ENCODE results near the gene THSD4.

Gene THSD4

GRCh38 chr15:71511796-71512681 lies 396.8 kb downstream of the THSD4 start:
- H3K9me3 ChIP-seq (ENCODE audit: low read length), result no peaks in the 10 kb centered on the region
- no peak overlapping the region for H3K4me3 ChIP-seq (ENCODE audit: low read depth, low read length, poor library complexity, severe bottlenecking)
- H3K9ac ChIP-seq (ENCODE audit: low read length), result no peak overlapping the region
- no peak overlapping the region for H3K4me2 ChIP-seq (ENCODE audit: low read length)
- no peaks in the 10 kb centered on the region for H3F3A ChIP-seq (ENCODE audit: insufficient read depth, low read length)
- H3K27me3 ChIP-seq (ENCODE audit: insufficient read depth, low read length), result no peaks in the 10 kb centered on the region
- H4K20me1 ChIP-seq (ENCODE audit: insufficient read depth, low read length), result no peaks in the 10 kb centered on the region
- H3K79me2 ChIP-seq (ENCODE audit: insufficient read depth, low read length), result no peaks in the 10 kb centered on the region
- H3K27ac ChIP-seq (ENCODE audit: low read depth, low read length, poor library complexity, severe bottlenecking), result no peak overlapping the region
- no peaks in the 10 kb centered on the region for H3K36me3 ChIP-seq (ENCODE audit: insufficient read depth, low read length)
- TF ChIP-seq EZH2 (IDR thresholded peaks at IDR 0.05; ENCODE audit: borderline replicate concordance, low read length), result no peak
- TF ChIP-seq CTCF (IDR thresholded peaks at IDR 0.05; ENCODE audit: low read length), result no peak
- no peak overlapping the region for H2AFZ ChIP-seq (ENCODE audit: low read length)
- H3K9me2 ChIP-seq (ENCODE audit: low read depth, low read length), result no peaks in the 10 kb centered on the region
- no peaks in the 10 kb centered on the region for H3K4me1 ChIP-seq (ENCODE audit: insufficient read depth, low read length, severe bottlenecking)

GRCh38 chr15:71512682-71513006 lies 397.4 kb downstream of the THSD4 start:
- no peak overlapping the region for H2AFZ ChIP-seq (ENCODE audit: low read length)
- no peaks in the 10 kb centered on the region for H3F3A ChIP-seq (ENCODE audit: insufficient read depth, low read length)
- no peaks in the 10 kb centered on the region for H3K9me3 ChIP-seq (ENCODE audit: low read length)
- H4K20me1 ChIP-seq (ENCODE audit: insufficient read depth, low read length), result no peaks in the 10 kb centered on the region
- no peaks in the 10 kb centered on the region for H3K4me1 ChIP-seq (ENCODE audit: insufficient read depth, low read length, severe bottlenecking)
- TF ChIP-seq CTCF (IDR thresholded peaks at IDR 0.05; ENCODE audit: low read length), result no peak
- no peak for TF ChIP-seq EZH2 (IDR thresholded peaks at IDR 0.05; ENCODE audit: borderline replicate concordance, low read length)
- no peaks in the 10 kb centered on the region for H3K9me2 ChIP-seq (ENCODE audit: low read depth, low read length)
- no peak overlapping the region for H3K27ac ChIP-seq (ENCODE audit: low read depth, low read length, poor library complexity, severe bottlenecking)
- no peak overlapping the region for H3K4me3 ChIP-seq (ENCODE audit: low read depth, low read length, poor library complexity, severe bottlenecking)
- H3K4me2 ChIP-seq (ENCODE audit: low read length), result no peak overlapping the region
- H3K9ac ChIP-seq (ENCODE audit: low read length), result no peak overlapping the region
- no peaks in the 10 kb centered on the region for H3K36me3 ChIP-seq (ENCODE audit: insufficient read depth, low read length)
- no peaks in the 10 kb centered on the region for H3K27me3 ChIP-seq (ENCODE audit: insufficient read depth, low read length)
- no peaks in the 10 kb centered on the region for H3K79me2 ChIP-seq (ENCODE audit: insufficient read depth, low read length)

- no peak for TF ChIP-seq EZH2 (IDR thresholded peaks at IDR 0.05; ENCODE audit: borderline replicate concordance, low read length)
- no peak for TF ChIP-seq CTCF (IDR thresholded peaks at IDR 0.05; ENCODE audit: low read length)
- H3K4me1 ChIP-seq (ENCODE audit: insufficient read depth, low read length, severe bottlenecking), result no peaks in the 10 kb centered on the region
- H2AFZ ChIP-seq (ENCODE audit: low read length), result no peak overlapping the region
- no peak overlapping the region for H3K4me3 ChIP-seq (ENCODE audit: low read depth, low read length, poor library complexity, severe bottlenecking)
- no peaks in the 10 kb centered on the region for H3K79me2 ChIP-seq (ENCODE audit: insufficient read depth, low read length)
- H3K27ac ChIP-seq (ENCODE audit: low read depth, low read length, poor library complexity, severe bottlenecking), result no peak overlapping the region
- no peaks in the 10 kb centered on the region for H4K20me1 ChIP-seq (ENCODE audit: insufficient read depth, low read length)
- H3K36me3 ChIP-seq (ENCODE audit: insufficient read depth, low read length), result no peaks in the 10 kb centered on the region
- H3K4me2 ChIP-seq (ENCODE audit: low read length), result no peak overlapping the region
- H3F3A ChIP-seq (ENCODE audit: insufficient read depth, low read length), result no peaks in the 10 kb centered on the region
- H3K27me3 ChIP-seq (ENCODE audit: insufficient read depth, low read length), result no peaks in the 10 kb centered on the region; the same call in 1 of the 2 replicates
- no peaks in the 10 kb centered on the region for H3K9me3 ChIP-seq (ENCODE audit: low read length)
- no peak overlapping the region for H3K9ac ChIP-seq (ENCODE audit: low read length)
- no peaks in the 10 kb centered on the region for H3K9me2 ChIP-seq (ENCODE audit: low read depth, low read length)
These were observed 400.3 kb downstream of the THSD4 start for GRCh38 chr15:71515375-71516186.
